GM21447 (cell line): ENCODE measurements around the gene ZNF83.
"Not testable (repeated sequence)": the region's sequence is repeated elsewhere in the genome, so short reads cannot be mapped to it uniquely, and the experiment has no call there.

ENCODE experiments used
- ATAC-seq: cut with Tn5 transposase; IDR thresholded peaks from one replicate; pipeline ENCODE4 v1.9.1; 2021; ENCODE audit not compliant: unreplicated experiment

ZNF83 gene

GRCh38 chr19:52570000-52570861 is 67.9 kb downstream of the ZNF83 start, which contains the start of gene ZNF701:
ZNF701 (plus strand) TSS chr19:52570287; CDS start chr19:52574148, 3,861 bp downstream.
- peak; percentile 92 for ATAC-seq

- ATAC-seq, result not testable (repeated sequence)
These were observed 68.5 kb downstream of the ZNF83 start for GRCh38 chr19:52569638-52569999.

- no peak for ATAC-seq
These were observed 70.2 kb downstream of the ZNF83 start for GRCh38 chr19:52567921-52568320.

- ATAC-seq, result no peak
These were observed 71.6 kb downstream of the ZNF83 start for GRCh38 chr19:52566588-52566987.

GRCh38 chr19:52566121-52566520 is 72.0 kb downstream of the ZNF83 start:
- no peak for ATAC-seq
